GM21515 (cell line): Measurements from ENCODE around the gene TARS2.

Experiments used
- ATAC-seq: cut with Tn5 transposase; IDR thresholded peaks from one replicate; pipeline ENCODE4 v1.9.1; 2021; ENCODE audit not compliant: unreplicated experiment

Gene TARS2

DNA sequence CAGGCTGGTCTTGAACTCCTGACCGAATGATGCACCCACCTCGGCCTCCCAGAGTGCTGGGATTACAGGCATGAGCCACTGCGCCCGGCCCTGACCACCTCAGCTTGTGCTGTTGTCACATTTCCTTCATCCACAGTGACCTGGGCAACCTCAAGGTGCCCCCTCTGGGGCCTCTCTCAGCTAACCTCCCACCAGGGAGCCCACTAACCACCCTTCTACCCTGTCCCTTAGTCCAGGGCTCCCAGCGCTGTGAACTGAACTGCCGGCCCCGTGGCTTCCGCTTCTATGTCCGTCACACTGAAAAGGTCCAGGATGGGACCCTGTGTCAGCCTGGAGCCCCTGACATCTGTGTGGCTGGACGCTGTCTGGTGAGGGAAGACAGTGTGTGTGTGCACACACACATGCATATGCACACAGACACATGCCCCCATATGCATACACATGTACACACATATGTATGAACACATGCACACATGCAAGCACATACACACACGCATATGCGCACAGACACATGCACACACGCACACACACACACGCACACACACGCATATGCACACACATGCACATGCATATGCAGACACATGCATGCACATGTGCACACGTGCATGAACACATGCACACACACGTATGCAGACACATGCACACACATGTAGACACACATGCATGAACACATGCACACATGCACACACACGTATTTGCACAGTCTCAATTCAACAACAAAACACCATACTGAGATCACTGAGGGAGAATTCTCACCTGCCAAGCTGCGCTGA lies 68.2 kb downstream of the TARS2 start:
- no peak for ATAC-seq

DNA sequence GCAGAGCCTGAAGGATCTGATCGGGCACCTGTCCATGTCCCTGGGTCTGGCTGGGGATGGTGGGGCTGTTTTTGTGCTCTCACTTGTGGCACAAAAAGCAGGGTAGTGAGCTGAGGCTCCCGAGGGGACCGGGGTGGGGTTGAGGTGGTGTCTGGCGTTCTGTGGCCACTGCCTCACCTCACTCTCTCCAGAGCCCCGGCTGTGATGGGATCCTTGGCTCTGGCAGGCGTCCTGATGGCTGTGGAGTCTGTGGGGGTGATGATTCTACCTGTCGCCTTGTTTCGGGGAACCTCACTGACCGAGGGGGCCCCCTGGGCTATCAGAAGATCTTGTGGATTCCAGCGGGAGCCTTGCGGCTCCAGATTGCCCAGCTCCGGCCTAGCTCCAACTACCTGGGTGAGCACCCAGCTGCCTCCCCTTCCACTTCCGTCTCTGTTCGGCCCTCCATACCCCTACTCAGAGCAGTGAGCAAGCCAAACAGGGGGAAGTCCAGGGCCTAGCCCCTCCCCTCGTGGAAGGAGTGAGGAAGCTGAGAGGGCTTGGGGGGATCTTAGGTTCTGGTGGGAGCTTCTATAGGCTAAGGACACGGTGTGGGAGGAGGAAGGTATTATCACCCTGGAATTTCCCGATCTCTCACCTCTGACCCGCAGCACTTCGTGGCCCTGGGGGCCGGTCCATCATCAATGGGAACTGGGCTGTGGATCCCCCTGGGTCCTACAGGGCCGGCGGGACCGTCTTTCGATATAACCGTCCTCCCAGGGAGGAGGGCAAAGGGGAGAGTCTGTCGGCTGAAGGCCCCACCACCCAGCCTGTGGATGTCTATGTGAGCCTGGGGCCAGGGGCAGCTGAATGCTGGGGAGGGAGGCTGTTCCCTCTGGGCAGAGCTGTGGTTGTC lies 69.0 kb downstream of the TARS2 start:
- ATAC-seq, result no peak

DNA sequence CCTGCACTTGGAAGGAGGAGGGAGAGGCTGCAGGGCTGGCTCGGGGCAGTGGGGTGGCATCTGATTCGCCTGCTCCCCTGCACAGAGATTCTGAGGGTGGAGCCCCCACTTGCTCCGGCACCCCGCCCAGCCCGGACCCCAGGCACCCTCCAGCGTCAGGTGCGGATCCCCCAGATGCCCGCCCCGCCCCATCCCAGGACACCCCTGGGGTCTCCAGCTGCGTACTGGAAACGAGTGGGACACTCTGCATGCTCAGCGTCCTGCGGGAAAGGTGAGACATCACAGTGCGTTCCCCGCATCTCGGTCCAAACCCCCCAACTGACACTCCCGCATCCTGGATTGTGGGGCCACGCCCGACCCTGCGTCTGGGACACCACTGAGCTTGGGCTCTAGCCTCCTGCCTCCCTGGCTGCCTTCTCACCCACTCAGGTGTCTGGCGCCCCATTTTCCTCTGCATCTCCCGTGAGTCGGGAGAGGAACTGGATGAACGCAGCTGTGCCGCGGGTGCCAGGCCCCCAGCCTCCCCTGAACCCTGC lies 69.9 kb downstream of the TARS2 start:
- ATAC-seq, result no peak
